Bronchial epithelial cell (primary cell): ENCODE measurements around the gene CACNA2D4. TPM values are rescaled to one million over a fixed set of nuclear protein-coding genes. Genes with fewer than 3 reads are reported as not detected.

Experiments
- DNase-seq: peaks from one replicate; pipeline ENCODE4 v3.0.0-alpha.2; 2010; ENCODE audit warnings: low read depth
- FAIRE-seq: peaks from 2 replicates; lab custom pipeline; 2011; peaks lifted over from hg19 to GRCh38; lab: Jason Lieb, UNC
- H3K27me3 ChIP-seq: 2 replicates; pipeline ENCODE4 v1.5.1; 2011; ENCODE audit warnings: low read length; ENCODE audit not compliant: control insufficient read depth, insufficient read depth
- H3K36me3 ChIP-seq: 2 replicates; pipeline ENCODE4 v1.5.1; 2011; ENCODE audit warnings: low read length; ENCODE audit not compliant: control insufficient read depth, insufficient read depth
- H3K4me3 ChIP-seq: 2 replicates; pipeline ENCODE4 v1.5.1; 2011; ENCODE audit warnings: mild to moderate bottlenecking, low read depth, low read length, control low read depth
- CTCF ChIP-seq: IDR thresholded peaks from 2 replicates; pipeline ENCODE4 v1.5.1; 2011; ENCODE audit warnings: mild to moderate bottlenecking, moderate library complexity, low read length, control low read depth, inconsistent platforms; ENCODE audit not compliant: insufficient read depth, severe bottlenecking
- total RNA-seq: library from RNA; depleted of rRNA; stranded (reverse); fragments of >200 nt; gene quantifications from 2 replicates; pipeline ENCODE4 v1.2.1, GENCODE V29; 2014

The CACNA2D4 gene
- total RNA-seq, 1 donor from 2014 or later: not detected

- no peaks in the 10 kb centered on the region for H3K27me3 ChIP-seq
- no peaks in the 10 kb centered on the region for H3K36me3 ChIP-seq
- FAIRE-seq (no peak), DNase-seq (no peak)
- no peak overlapping the region for H3K4me3 ChIP-seq
- no peak for TF ChIP-seq CTCF
These were observed 9.4 kb upstream of the CACNA2D4 start for GRCh38 chr12:1927751-1928351.

GRCh38 chr12:1927051-1927680, 8.7 kb upstream of the CACNA2D4 start:
- FAIRE-seq: peak; percentile 81
- no peaks in the 10 kb centered on the region for H3K36me3 ChIP-seq
- no peak for TF ChIP-seq CTCF
- no peak overlapping the region for H3K4me3 ChIP-seq
- H3K27me3 ChIP-seq: no peaks in the 10 kb centered on the region
- no peak for DNase-seq

GRCh38 chr12:1926251-1926657, 7.8 kb upstream of the CACNA2D4 start:
- Histone ChIP-seq H3K4me3 (no peak overlapping the region), H3K27me3 (no peaks in the 10 kb centered on the region), H3K36me3 (no peaks in the 10 kb centered on the region)
- FAIRE-seq: peak; percentile 13
- no peak for TF ChIP-seq CTCF
- no peak for DNase-seq

GRCh38 chr12:1925684-1926006, 7.2 kb upstream of the CACNA2D4 start:
- DNase-seq (no peak), FAIRE-seq (no peak)
- H3K27me3 ChIP-seq: no peaks in the 10 kb centered on the region
- no peak for TF ChIP-seq CTCF
- H3K4me3 ChIP-seq: no peak overlapping the region
- H3K36me3 ChIP-seq: no peaks in the 10 kb centered on the region

GRCh38 chr12:1924996-1925683, 6.7 kb upstream of the CACNA2D4 start:
- Histone ChIP-seq H3K27me3 (no peaks in the 10 kb centered on the region), H3K36me3 (no peaks in the 10 kb centered on the region), H3K4me3 (no peak overlapping the region)
- FAIRE-seq (no peak), DNase-seq (no peak)
- no peak for TF ChIP-seq CTCF
